ENCODE measurements around the gene RAP1GAP2. TPM values are rescaled to one million over a fixed set of nuclear protein-coding genes. Genes with fewer than 3 reads are reported as not detected.

The RAP1GAP2 gene
- total RNA-seq, 4 donors from 2014 or later, result 0.85 to 2.4 (median 1.5) TPM

DNA sequence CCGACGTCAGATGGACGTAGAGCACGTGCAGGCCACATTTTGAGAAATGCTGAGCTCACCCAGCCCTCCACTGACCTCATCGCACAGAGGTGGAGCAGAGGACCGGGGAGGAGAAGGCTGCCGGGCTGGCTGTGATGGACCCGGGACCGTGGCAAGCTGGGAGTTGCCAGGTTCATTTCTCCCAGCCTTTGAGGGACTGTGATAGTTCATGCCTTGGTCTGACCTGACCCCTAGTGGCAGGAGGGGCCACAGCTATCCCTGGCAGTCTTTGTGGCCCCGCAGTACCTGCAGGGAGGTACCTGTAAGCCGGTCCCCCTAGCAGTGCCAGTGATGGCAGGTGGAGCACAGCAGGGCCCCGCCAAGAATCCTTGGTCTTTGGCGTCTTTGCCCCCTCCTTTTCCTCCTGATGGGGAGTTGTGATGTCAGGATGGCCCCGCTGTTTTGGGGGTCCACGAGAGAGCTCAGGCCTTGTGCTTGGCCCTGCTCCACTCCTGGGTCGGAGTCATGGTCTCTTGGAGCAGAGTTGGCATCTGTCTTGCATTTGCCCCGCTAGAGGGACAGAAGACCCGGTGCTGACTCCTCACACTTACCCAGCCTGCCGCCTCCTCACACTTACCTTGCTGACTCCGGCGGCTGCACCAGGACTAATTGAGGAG, 216.8 kb downstream of the RAP1GAP2 start:
- H3K4me3 ChIP-seq, result no peak overlapping the region
- ATAC-seq, result peak; percentile 84 to 90
- in situ Hi-C loops (cut with MboI; ENCODE audit: low sequenced_read_pairs in 4 of 4), result loop anchor here (5.0 to 10.0 kb wide), 4 partner anchors 158 to 188 kb away; no protein-coding TSS in a partner anchor
- no peak for TF ChIP-seq POLR2A (IDR thresholded peaks at IDR 0.05)
- TF ChIP-seq, protein P1, sequence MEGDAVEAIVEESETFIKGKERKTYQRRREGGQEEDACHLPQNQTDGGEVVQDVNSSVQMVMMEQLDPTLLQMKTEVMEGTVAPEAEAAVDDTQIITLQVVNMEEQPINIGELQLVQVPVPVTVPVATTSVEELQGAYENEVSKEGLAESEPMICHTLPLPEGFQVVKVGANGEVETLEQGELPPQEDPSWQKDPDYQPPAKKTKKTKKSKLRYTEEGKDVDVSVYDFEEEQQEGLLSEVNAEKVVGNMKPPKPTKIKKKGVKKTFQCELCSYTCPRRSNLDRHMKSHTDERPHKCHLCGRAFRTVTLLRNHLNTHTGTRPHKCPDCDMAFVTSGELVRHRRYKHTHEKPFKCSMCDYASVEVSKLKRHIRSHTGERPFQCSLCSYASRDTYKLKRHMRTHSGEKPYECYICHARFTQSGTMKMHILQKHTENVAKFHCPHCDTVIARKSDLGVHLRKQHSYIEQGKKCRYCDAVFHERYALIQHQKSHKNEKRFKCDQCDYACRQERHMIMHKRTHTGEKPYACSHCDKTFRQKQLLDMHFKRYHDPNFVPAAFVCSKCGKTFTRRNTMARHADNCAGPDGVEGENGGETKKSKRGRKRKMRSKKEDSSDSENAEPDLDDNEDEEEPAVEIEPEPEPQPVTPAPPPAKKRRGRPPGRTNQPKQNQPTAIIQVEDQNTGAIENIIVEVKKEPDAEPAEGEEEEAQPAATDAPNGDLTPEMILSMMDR (IDR thresholded peaks at IDR 0.05 in 4 of 5, conservative IDR thresholded peaks at IDR 0.05 in 1 of 5), result peak; percentile 86 to 94 (median 91)
- peak; percentile 43 to 61 for DNase-seq
- intact Hi-C loops (cut with DNase I; ENCODE audit: low total_unique reads), result loop anchor here (1.0 kb wide), 2 partner anchors 165 to 185 kb away; no protein-coding TSS in a partner anchor
- H3K36me3 ChIP-seq, result no peaks in the 10 kb centered on the region
- no peak overlapping the region for H3K27ac ChIP-seq
- no peaks in the 10 kb centered on the region for H3K4me1 ChIP-seq
- H3K27me3 ChIP-seq, result no peaks in the 10 kb centered on the region
- H3K9me3 ChIP-seq, result no peaks in the 10 kb centered on the region

DNA sequence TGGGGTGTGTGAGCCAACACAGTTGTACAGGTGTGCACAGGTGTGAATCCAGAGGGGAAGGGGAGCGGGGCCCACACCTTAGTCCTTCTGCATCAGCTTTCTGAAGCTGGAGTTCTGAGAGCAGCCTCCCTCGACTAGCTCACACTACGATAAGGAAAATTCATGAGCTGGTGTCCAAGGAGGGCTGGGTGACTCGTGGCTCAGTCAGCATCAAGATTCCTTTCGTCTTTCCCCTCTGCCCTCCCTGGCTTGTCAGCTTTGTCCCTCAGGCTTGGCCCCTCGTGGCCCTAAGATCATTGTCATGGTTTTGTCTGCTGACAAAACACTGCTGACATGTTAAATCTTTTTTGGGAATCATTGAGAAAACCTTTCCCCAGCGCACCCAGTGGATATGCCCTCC, 219.7 kb downstream of the RAP1GAP2 start:
- H3K9me3 ChIP-seq, result no peaks in the 10 kb centered on the region
- ATAC-seq (no peak), DNase-seq (no peak)
- H3K27me3 ChIP-seq, result no peaks in the 10 kb centered on the region
- in situ Hi-C loops (cut with MboI; ENCODE audit: low sequenced_read_pairs in 4 of 4) (loop anchor here in 3 of 4 donors (5.0 to 10.0 kb wide), 3 partner anchors 161 to 191 kb away; no protein-coding TSS in a partner anchor), intact Hi-C loops (cut with DNase I; ENCODE audit: low total_unique reads) (loop anchor here (2.0 kb wide), 1 partner anchor 61 kb away; no protein-coding TSS in a partner anchor)
- H3K27ac ChIP-seq, result no peak overlapping the region
- no peaks in the 10 kb centered on the region for H3K4me1 ChIP-seq
- no peaks in the 10 kb centered on the region for H3K36me3 ChIP-seq
- no peak overlapping the region for H3K4me3 ChIP-seq
- no peak for TF ChIP-seq POLR2A (IDR thresholded peaks at IDR 0.05)
- TF ChIP-seq, protein P1 (IDR thresholded peaks at IDR 0.05 in 4 of 5, conservative IDR thresholded peaks at IDR 0.05 in 1 of 5), result no peak

DNA sequence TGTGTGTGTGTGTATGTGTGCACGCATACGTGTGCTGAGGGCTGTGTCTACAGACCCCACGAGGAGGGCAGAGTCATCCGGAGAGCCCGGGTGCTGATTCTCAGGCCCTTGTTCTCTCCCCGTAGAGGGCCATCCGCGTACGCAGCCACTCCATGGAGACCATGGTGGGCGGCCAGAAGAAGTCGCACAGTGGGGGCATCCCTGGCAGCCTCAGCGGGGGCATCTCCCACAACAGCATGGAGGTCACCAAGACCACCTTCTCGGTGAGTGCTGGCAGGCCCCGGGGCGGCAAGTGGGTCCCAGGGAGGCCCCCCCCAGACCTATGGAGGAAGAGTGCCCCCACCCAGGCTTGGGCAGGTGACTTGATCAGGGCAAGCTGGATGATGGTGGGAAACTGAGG, 221.7 kb downstream of the RAP1GAP2 start:
- H3K36me3 ChIP-seq, result no peaks in the 10 kb centered on the region
- H3K4me1 ChIP-seq, result no peaks in the 10 kb centered on the region
- no peaks in the 10 kb centered on the region for H3K27me3 ChIP-seq
- DNase-seq, result no peak
- H3K9me3 ChIP-seq, result peaks cover 0 to 4% (median 0%) of the 10 kb centered on the region in 3 donors
- TF ChIP-seq, protein P1 (IDR thresholded peaks at IDR 0.05 in 4 of 5, conservative IDR thresholded peaks at IDR 0.05 in 1 of 5), result no peak
- no peak for TF ChIP-seq POLR2A (IDR thresholded peaks at IDR 0.05)
- no peak overlapping the region for H3K27ac ChIP-seq
- ATAC-seq, result no peak
- intact Hi-C loops (cut with DNase I; ENCODE audit: low total_unique reads), result no loop called here
- no peak overlapping the region for H3K4me3 ChIP-seq
- in situ Hi-C loops (cut with MboI; ENCODE audit: low sequenced_read_pairs in 4 of 4), result loop anchor here in 3 of 4 donors (5.0 to 10.0 kb wide), 3 partner anchors 163 to 193 kb away; no protein-coding TSS in a partner anchor

DNA sequence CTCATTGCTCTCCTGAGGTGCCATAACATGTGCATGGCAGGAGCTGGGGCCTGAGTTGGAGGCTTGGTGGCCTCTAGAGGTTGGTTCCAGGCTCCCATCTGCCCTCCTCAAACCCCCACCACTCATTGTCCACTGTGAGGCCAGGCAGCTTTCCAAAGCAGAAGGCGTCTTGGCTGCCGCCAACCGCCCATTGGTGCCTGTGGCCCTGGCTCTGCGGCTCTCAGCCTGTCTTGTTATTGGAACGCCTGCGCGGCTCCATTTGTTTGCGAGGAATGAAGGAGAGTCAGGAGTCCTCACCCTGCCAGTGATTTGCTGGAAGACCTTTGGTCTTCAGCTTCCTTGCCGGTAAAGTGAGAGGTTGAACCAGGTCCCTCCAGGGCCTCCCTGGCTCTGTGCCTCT, 223.5 kb downstream of the RAP1GAP2 start:
- Histone ChIP-seq H3K4me1 (no peaks in the 10 kb centered on the region), H3K4me3 (no peak overlapping the region), H3K36me3 (no peaks in the 10 kb centered on the region), H3K27me3 (no peaks in the 10 kb centered on the region), H3K27ac (no peak overlapping the region), H3K9me3 (peaks cover 0 to 8% (median 0%) of the 10 kb centered on the region in 3 donors)
- no peak for DNase-seq
- ATAC-seq, result no peak
- in situ Hi-C loops (cut with MboI; ENCODE audit: low sequenced_read_pairs in 4 of 4) (loop anchor here in 3 of 4 donors (5.0 to 10.0 kb wide), 3 partner anchors 165 to 195 kb away; no protein-coding TSS in a partner anchor), intact Hi-C loops (cut with DNase I; ENCODE audit: low total_unique reads) (no loop called here)
- TF ChIP-seq, protein P1 (IDR thresholded peaks at IDR 0.05 in 4 of 5, conservative IDR thresholded peaks at IDR 0.05 in 1 of 5), result no peak
- TF ChIP-seq POLR2A (IDR thresholded peaks at IDR 0.05), result no peak

All from gastrocnemius medialis (tissue), 4 donors.